ENCODE data around the gene NRCAM.

- TF ChIP-seq CSRNP3 (CRISPR knock-in tag; IDR thresholded peaks at IDR 0.05), result no peak
- no peak for TF ChIP-seq TSHZ2 (CRISPR knock-in tag; IDR thresholded peaks at IDR 0.05)
- TF ChIP-seq ZFP30 (CRISPR knock-in tag; IDR thresholded peaks at IDR 0.05), result no peak
- TF ChIP-seq, protein P1, sequence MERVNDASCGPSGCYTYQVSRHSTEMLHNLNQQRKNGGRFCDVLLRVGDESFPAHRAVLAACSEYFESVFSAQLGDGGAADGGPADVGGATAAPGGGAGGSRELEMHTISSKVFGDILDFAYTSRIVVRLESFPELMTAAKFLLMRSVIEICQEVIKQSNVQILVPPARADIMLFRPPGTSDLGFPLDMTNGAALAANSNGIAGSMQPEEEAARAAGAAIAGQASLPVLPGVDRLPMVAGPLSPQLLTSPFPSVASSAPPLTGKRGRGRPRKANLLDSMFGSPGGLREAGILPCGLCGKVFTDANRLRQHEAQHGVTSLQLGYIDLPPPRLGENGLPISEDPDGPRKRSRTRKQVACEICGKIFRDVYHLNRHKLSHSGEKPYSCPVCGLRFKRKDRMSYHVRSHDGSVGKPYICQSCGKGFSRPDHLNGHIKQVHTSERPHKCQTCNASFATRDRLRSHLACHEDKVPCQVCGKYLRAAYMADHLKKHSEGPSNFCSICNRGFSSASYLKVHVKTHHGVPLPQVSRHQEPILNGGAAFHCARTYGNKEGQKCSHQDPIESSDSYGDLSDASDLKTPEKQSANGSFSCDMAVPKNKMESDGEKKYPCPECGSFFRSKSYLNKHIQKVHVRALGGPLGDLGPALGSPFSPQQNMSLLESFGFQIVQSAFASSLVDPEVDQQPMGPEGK (CRISPR knock-in tag; IDR thresholded peaks at IDR 0.05; ENCODE audit: borderline replicate concordance), result no peak
- no peak for TF ChIP-seq PPARA (CRISPR knock-in tag; IDR thresholded peaks at IDR 0.05; ENCODE audit: borderline replicate concordance)
- no peak for TF ChIP-seq ISL1 (CRISPR knock-in tag; IDR thresholded peaks at IDR 0.05)
- TF ChIP-seq, protein P2, sequence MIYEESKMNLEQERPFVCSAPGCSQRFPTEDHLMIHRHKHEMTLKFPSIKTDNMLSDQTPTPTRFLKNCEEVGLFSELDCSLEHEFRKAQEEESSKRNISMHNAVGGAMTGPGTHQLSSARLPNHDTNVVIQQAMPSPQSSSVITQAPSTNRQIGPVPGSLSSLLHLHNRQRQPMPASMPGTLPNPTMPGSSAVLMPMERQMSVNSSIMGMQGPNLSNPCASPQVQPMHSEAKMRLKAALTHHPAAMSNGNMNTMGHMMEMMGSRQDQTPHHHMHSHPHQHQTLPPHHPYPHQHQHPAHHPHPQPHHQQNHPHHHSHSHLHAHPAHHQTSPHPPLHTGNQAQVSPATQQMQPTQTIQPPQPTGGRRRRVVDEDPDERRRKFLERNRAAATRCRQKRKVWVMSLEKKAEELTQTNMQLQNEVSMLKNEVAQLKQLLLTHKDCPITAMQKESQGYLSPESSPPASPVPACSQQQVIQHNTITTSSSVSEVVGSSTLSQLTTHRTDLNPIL (CRISPR knock-in tag; IDR thresholded peaks at IDR 0.05; ENCODE audit: low read depth), result no peak
- no peak for TF ChIP-seq TCF4 (CRISPR knock-in tag; IDR thresholded peaks at IDR 0.05; ENCODE audit: borderline replicate concordance)
These were observed 206.8 kb downstream of the NRCAM start for GRCh38 chr7:108249453-108249852.
